A549 (cell line): ENCODE data around the gene COL26A1. TPM values are rescaled to one million over a fixed set of nuclear protein-coding genes. Genes with fewer than 3 reads are reported as not detected.

Source experiments
- ATAC-seq, 2 experiments: fragments of 200-7000 bp in 1 of 2; fragments of >200 bp in 1 of 2; cut with Nextera tagmentation in 1 of 2; cut with Tn5 transposase in 1 of 2; 3 replicates each; pipeline versions ENCODE4 v1.8.0 to v1.9.1; 2018 to 2020; ENCODE audit warnings: mild to moderate bottlenecking in 1 of 2, moderate library complexity in 1 of 2
- CTCF ChIA-PET: fragments of 300-600 bp; sonication (Branson Sonifier 250); formaldehyde crosslinking; extraction: SDS; loops from one replicate; lab custom pipeline; 2021; ENCODE audit warnings: antibody characterized with exemption, inconsistent platforms; lab: Yijun Ruan, JAX
- POLR2A ChIA-PET: fragments of 350-600 bp; formaldehyde crosslinking; extraction: SDS; loops from one replicate; lab custom pipeline; 2021; ENCODE audit warnings: antibody characterized with exemption, inconsistent platforms; lab: Yijun Ruan, JAX
- DNase-seq, 2 experiments: peaks; one replicate each; pipeline versions ENCODE4 v3.0.0 to v3.0.0-alpha.2; 2011 to 2016; ENCODE audit warnings: low read depth in 1 of 2, low spot score in 1 of 2
- FAIRE-seq: peaks from 2 replicates; lab custom pipeline; 2011; peaks lifted over from hg19 to GRCh38; lab: Jason Lieb, UNC
- H3K27ac ChIP-seq, 2 experiments: fragments of >200 bp; sonication (Bioruptor Twin); formaldehyde crosslinking; 3 replicates each; pipeline ENCODE4 v1.5.1; 2016 to 2017
- H3K4me1 ChIP-seq: fragments of >200 bp; sonication (Bioruptor Twin); formaldehyde crosslinking; 3 replicates; pipeline ENCODE4 v1.6.1; 2016
- H3K4me2 ChIP-seq: fragments of >200 bp; sonication (Bioruptor Twin); formaldehyde crosslinking; 3 replicates; pipeline ENCODE4 v1.6.1; 2016
- H3K4me3 ChIP-seq: fragments of >200 bp; sonication (Bioruptor Twin); formaldehyde crosslinking; 3 replicates; pipeline ENCODE4 v1.5.1; 2016
- H3K9me3 ChIP-seq: fragments of >200 bp; sonication (Bioruptor Twin); formaldehyde crosslinking; 3 replicates; pipeline ENCODE4 v1.6.1; 2016
- CHD2 ChIP-seq: fragments of 150-350 bp; IDR thresholded peaks from 2 replicates; pipeline ENCODE4 v1.6.1; 2014; ENCODE audit warnings: low read length; ENCODE audit not compliant: partially characterized antibody
- CTCF ChIP-seq: fragments of >200 bp; sonication (Bioruptor Twin); formaldehyde crosslinking; IDR thresholded peaks from 3 replicates; pipeline ENCODE4 v1.5.1; 2016
- ESRRA ChIP-seq: fragments of 150-350 bp; IDR thresholded peaks from 2 replicates; pipeline ENCODE4 v1.6.1; 2014; ENCODE audit warnings: mild to moderate bottlenecking, low read length, borderline replicate concordance
- FOSB ChIP-seq: fragments of 250-450 bp; sonication (Bioruptor Pico); IDR thresholded peaks from 2 replicates; pipeline ENCODE4 v1.5.0; 2020; ENCODE audit warnings: mild to moderate bottlenecking, moderate library complexity
- GATA3 ChIP-seq: IDR thresholded peaks from 2 replicates; pipeline ENCODE4 v1.6.1; 2012; ENCODE audit warnings: borderline replicate concordance
- HDAC2 ChIP-seq: fragments of 200-600 bp; sonication (generic); IDR thresholded peaks from 2 replicates; pipeline ENCODE4 v1.6.1; 2016
- JUNB ChIP-seq: fragments of >200 bp; sonication (Bioruptor Twin); formaldehyde crosslinking; IDR thresholded peaks from 2 replicates; pipeline ENCODE4 v1.6.1; 2016
- MAZ ChIP-seq: fragments of 150-350 bp; IDR thresholded peaks from 2 replicates; pipeline ENCODE4 v1.6.1; 2014; ENCODE audit warnings: antibody characterized with exemption, low read depth, low read length, borderline replicate concordance
- NR3C1 ChIP-seq: fragments of >200 bp; sonication (Bioruptor Twin); formaldehyde crosslinking; IDR thresholded peaks from 3 replicates; pipeline ENCODE4 v1.6.1; 2017
- PHF8 ChIP-seq: fragments of 200-600 bp; sonication (generic); IDR thresholded peaks from 2 replicates; pipeline ENCODE4 v1.6.1; 2016; ENCODE audit warnings: low read depth, mild to moderate bottlenecking, antibody characterized with exemption, moderate library complexity, borderline replicate concordance
- RNF2 ChIP-seq: fragments of 200-600 bp; sonication (generic); IDR thresholded peaks from 2 replicates; pipeline ENCODE4 v1.6.1; 2016; ENCODE audit warnings: low read depth, mild to moderate bottlenecking, antibody characterized with exemption, moderate library complexity, borderline replicate concordance
- SMC3 ChIP-seq: fragments of >200 bp; sonication (Bioruptor Twin); formaldehyde crosslinking; IDR thresholded peaks from 3 replicates; pipeline ENCODE4 v1.6.1; 2018; ENCODE audit warnings: inconsistent platforms
- SREBF2 ChIP-seq: fragments of 450-650 bp; IDR thresholded peaks from 2 replicates; pipeline ENCODE4 v1.6.1; 2014; ENCODE audit warnings: mild to moderate bottlenecking, moderate library complexity
- TP53 ChIP-seq: fragments of 250-450 bp; sonication (Bioruptor Pico); IDR thresholded peaks from 2 replicates; pipeline ENCODE4 v1.5.0; 2021; ENCODE audit warnings: mild to moderate bottlenecking, moderate library complexity
- ZC3H11A ChIP-seq: fragments of 450-650 bp; IDR thresholded peaks from 2 replicates; pipeline ENCODE4 v1.6.1; 2014; ENCODE audit warnings: antibody characterized with exemption, mild to moderate bottlenecking
- ZSCAN20 ChIP-seq: fragments of 250-450 bp; sonication (Bioruptor Pico); IDR thresholded peaks from 2 replicates; pipeline ENCODE4 v1.8.0; 2022; ENCODE audit warnings: mild to moderate bottlenecking, moderate library complexity
- WGBS: methylation state at CpG from one replicate; pipeline ENCODE4 v1.1.6; 2017; ENCODE audit errors: missing lambda C conversion rate; 5-methylcytosine and 5-hydroxymethylcytosine counted together
- polyA plus RNA-seq, 4 experiments: library from polyadenylated mRNA; depleted of rRNA in 3 of 4; stranded (reverse); fragments of >200 nt; fragmentation: RNase III in 1 of 4; extraction: RNeasy Plus Mini Kit Qiagen cat#74134 plus additional on column Dnase treatment in 1 of 4; gene quantifications; 2 replicates in 3 of 4; 3 replicates in 1 of 4; pipeline ENCODE4 v1.2.3, GENCODE V29; 2011 to 2017
- TF ChIP-seq, protein P1 (sequence below): fragments of 250-450 bp; sonication (Bioruptor Pico); IDR thresholded peaks from 2 replicates; pipeline ENCODE4 v1.5.0; 2021; ENCODE audit warnings: mild to moderate bottlenecking, moderate library complexity, borderline replicate concordance
- TF ChIP-seq, protein P2 (sequence below): fragments of 450-650 bp; IDR thresholded peaks from 2 replicates; pipeline ENCODE4 v1.6.1; 2014; ENCODE audit warnings: antibody characterized with exemption
- TF ChIP-seq, protein P3 (sequence below): fragments of 200-600 bp; sonication (generic); IDR thresholded peaks from 2 replicates; pipeline ENCODE4 v1.6.1; 2016; ENCODE audit warnings: antibody characterized with exemption, mild to moderate bottlenecking, moderate library complexity

COL26A1 gene
- polyA plus RNA-seq, 2 of the 4 experiments (the other 2 are of a cell fraction): 0.52 to 1.4 TPM

GRCh38 chr7:101374990-101375389 lies 12.3 kb downstream of the COL26A1 start:
- Histone ChIP-seq H3K27ac (no peak overlapping the region), H3K4me2 (no peak overlapping the region), H3K9me3 (no peaks in the 10 kb centered on the region), H3K4me3 (no peak overlapping the region), H3K4me1 (peaks cover 11% of the 10 kb centered on the region; the same call in 1 of the 3 replicates)
- no peak for DNase-seq
- FAIRE-seq: no peak
- 93% methylated on average over 3 of the region's 3 CpGs for WGBS
- TF ChIP-seq SREBF2: no peak
- TF ChIP-seq, protein P1, sequence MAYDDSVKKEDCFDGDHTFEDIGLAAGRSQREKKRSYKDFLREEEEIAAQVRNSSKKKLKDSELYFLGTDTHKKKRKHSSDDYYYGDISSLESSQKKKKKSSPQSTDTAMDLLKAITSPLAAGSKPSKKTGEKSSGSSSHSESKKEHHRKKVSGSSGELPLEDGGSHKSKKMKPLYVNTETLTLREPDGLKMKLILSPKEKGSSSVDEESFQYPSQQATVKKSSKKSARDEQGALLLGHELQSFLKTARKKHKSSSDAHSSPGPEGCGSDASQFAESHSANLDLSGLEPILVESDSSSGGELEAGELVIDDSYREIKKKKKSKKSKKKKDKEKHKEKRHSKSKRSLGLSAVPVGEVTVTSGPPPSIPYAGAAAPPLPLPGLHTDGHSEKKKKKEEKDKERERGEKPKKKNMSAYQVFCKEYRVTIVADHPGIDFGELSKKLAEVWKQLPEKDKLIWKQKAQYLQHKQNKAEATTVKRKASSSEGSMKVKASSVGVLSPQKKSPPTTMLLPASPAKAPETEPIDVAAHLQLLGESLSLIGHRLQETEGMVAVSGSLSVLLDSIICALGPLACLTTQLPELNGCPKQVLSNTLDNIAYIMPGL (CRISPR knock-in tag): no peak
- TF ChIP-seq GATA3: no peak
- TF ChIP-seq, protein P2, sequence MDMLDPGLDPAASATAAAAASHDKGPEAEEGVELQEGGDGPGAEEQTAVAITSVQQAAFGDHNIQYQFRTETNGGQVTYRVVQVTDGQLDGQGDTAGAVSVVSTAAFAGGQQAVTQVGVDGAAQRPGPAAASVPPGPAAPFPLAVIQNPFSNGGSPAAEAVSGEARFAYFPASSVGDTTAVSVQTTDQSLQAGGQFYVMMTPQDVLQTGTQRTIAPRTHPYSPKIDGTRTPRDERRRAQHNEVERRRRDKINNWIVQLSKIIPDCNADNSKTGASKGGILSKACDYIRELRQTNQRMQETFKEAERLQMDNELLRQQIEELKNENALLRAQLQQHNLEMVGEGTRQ: no peak
- TF ChIP-seq ESRRA: no peak
- TF ChIP-seq ZC3H11A: no peak
- no peak for TF ChIP-seq SMC3
- no peak for TF ChIP-seq MAZ
- ATAC-seq: no peak
- POLR2A ChIA-PET: no interaction called here
- CTCF ChIA-PET: interaction anchor here (0.6 to 4.3 kb wide), 3 partner anchors 11 to 65 kb away, joined by 4 to 38 read pairs (median 16); partner anchors contain the start of gene COL26A1

- ATAC-seq: no peak
- Histone ChIP-seq H3K4me2 (no peak overlapping the region), H3K27ac (peak overlapping the region in 1 of 2 experiments; percentile 12; a peak in 1 of 6 replicates), H3K4me1 (peaks cover 11% of the 10 kb centered on the region; the same call in 1 of the 3 replicates)
- no peak for FAIRE-seq
- DNase-seq: no peak
- TF ChIP-seq ZSCAN20 (no peak), FOSB (CRISPR knock-in tag) (no peak), CHD2 (no peak), CTCF (no peak), RNF2 (no peak), NR3C1 (no peak), PHF8 (no peak), SREBF2 (no peak), HDAC2 (no peak), JUNB (no peak), ZC3H11A (no peak), TP53 (CRISPR knock-in tag) (no peak)
- TF ChIP-seq, protein P3, sequence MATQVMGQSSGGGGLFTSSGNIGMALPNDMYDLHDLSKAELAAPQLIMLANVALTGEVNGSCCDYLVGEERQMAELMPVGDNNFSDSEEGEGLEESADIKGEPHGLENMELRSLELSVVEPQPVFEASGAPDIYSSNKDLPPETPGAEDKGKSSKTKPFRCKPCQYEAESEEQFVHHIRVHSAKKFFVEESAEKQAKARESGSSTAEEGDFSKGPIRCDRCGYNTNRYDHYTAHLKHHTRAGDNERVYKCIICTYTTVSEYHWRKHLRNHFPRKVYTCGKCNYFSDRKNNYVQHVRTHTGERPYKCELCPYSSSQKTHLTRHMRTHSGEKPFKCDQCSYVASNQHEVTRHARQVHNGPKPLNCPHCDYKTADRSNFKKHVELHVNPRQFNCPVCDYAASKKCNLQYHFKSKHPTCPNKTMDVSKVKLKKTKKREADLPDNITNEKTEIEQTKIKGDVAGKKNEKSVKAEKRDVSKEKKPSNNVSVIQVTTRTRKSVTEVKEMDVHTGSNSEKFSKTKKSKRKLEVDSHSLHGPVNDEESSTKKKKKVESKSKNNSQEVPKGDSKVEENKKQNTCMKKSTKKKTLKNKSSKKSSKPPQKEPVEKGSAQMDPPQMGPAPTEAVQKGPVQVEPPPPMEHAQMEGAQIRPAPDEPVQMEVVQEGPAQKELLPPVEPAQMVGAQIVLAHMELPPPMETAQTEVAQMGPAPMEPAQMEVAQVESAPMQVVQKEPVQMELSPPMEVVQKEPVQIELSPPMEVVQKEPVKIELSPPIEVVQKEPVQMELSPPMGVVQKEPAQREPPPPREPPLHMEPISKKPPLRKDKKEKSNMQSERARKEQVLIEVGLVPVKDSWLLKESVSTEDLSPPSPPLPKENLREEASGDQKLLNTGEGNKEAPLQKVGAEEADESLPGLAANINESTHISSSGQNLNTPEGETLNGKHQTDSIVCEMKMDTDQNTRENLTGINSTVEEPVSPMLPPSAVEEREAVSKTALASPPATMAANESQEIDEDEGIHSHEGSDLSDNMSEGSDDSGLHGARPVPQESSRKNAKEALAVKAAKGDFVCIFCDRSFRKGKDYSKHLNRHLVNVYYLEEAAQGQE: no peak
- TF ChIP-seq, all 56 proteins: peak for 0
- H3K9me3 ChIP-seq: no peaks in the 10 kb centered on the region
- ChIA-PET POLR2A (no interaction called here), CTCF (interaction anchor here (0.6 to 1.7 kb wide), 4 partner anchors 14 to 38 kb away, joined by 3 to 4 read pairs (median 4); partner anchors contain the start of gene COL26A1)
- no peak overlapping the region for H3K4me3 ChIP-seq
- 82% methylated on average over 5 of the region's 5 CpGs for WGBS
Observed at GRCh38 chr7:101376601-101377000, 13.9 kb downstream of the COL26A1 start.
